Loucy (cell line): Measurements from ENCODE around the gene HOXA3.

Experiments used
- H2AFZ ChIP-seq: fragments of 200-600 bp; sonication (generic); 2 replicates; pipeline ENCODE4 v1.6.0; 2016; ENCODE audit warnings: antibody characterized with exemption, mild to moderate bottlenecking, low read length, moderate library complexity
- H3F3A ChIP-seq: fragments of 200-600 bp; 2 replicates; pipeline ENCODE4 v1.6.0; 2016; ENCODE audit warnings: antibody characterized with exemption, low read depth, mild to moderate bottlenecking
- H3K27me3 ChIP-seq: fragments of 200-600 bp; sonication (generic); 2 replicates; pipeline ENCODE4 v1.6.1; 2014; ENCODE audit warnings: low read length, mild to moderate bottlenecking; ENCODE audit not compliant: insufficient read depth, poor library complexity, severe bottlenecking
- H3K36me3 ChIP-seq: fragments of 200-600 bp; sonication (generic); 2 replicates; pipeline ENCODE4 v1.6.1; 2016; ENCODE audit warnings: low read length; ENCODE audit not compliant: insufficient read depth
- H3K4me1 ChIP-seq: fragments of 200-600 bp; sonication (generic); 2 replicates; pipeline ENCODE4 v1.5.1; 2014; ENCODE audit warnings: low read length, mild to moderate bottlenecking; ENCODE audit not compliant: insufficient read depth, poor library complexity, severe bottlenecking
- H3K4me2 ChIP-seq: fragments of 200-600 bp; sonication (generic); 2 replicates; pipeline ENCODE4 v1.6.0; 2014; ENCODE audit warnings: antibody characterized with exemption, low read length, low read depth, mild to moderate bottlenecking; ENCODE audit not compliant: poor library complexity, severe bottlenecking
- H3K4me3 ChIP-seq: fragments of 200-600 bp; sonication (generic); 2 replicates; pipeline ENCODE4 v1.5.1; 2014; ENCODE audit warnings: low read length, mild to moderate bottlenecking, mixed read lengths; ENCODE audit not compliant: poor library complexity, severe bottlenecking
- H3K79me2 ChIP-seq: fragments of 200-600 bp; sonication (generic); 2 replicates; pipeline ENCODE4 v1.6.1; 2014; ENCODE audit warnings: low read length; ENCODE audit not compliant: insufficient read depth
- H3K9ac ChIP-seq: fragments of 200-600 bp; sonication (generic); 2 replicates; pipeline ENCODE4 v1.6.0; 2014; ENCODE audit warnings: mild to moderate bottlenecking, low read depth, low read length, moderate library complexity; ENCODE audit not compliant: poor library complexity, severe bottlenecking
- H3K9me2 ChIP-seq: fragments of 200-600 bp; sonication (generic); replicated peaks from 2 replicates; pipeline ENCODE4 v1.6.1; 2016; ENCODE audit warnings: low read depth, low read length, mixed read lengths
- H3K9me3 ChIP-seq: fragments of 200-600 bp; sonication (generic); 2 replicates; pipeline ENCODE4 v1.6.1; 2014; ENCODE audit warnings: mild to moderate bottlenecking, antibody characterized with exemption, low read length, low read depth; ENCODE audit not compliant: insufficient read depth
- H4K20me1 ChIP-seq: fragments of 200-600 bp; sonication (generic); 2 replicates; pipeline ENCODE4 v1.6.0; 2014; ENCODE audit warnings: antibody characterized with exemption, low read length, mild to moderate bottlenecking; ENCODE audit not compliant: insufficient read depth, poor library complexity, severe bottlenecking
- CTCF ChIP-seq: fragments of 200-600 bp; sonication (generic); conservative IDR thresholded peaks from 2 replicates; pipeline ENCODE4 v1.5.1; 2014; ENCODE audit warnings: mild to moderate bottlenecking, antibody characterized with exemption, low read length
- EZH2phosphoT487 ChIP-seq: fragments of 200-600 bp; IDR thresholded peaks from 2 replicates; pipeline ENCODE4 v1.6.1; 2018; ENCODE audit warnings: antibody characterized with exemption, mild to moderate bottlenecking, moderate library complexity, borderline replicate concordance

Gene HOXA3

GRCh38 chr7:27171637-27172314 is 19.4 kb upstream of the HOXA3 start:
- H3K36me3 ChIP-seq, result peaks cover 42% of the 10 kb centered on the region
- no peaks in the 10 kb centered on the region for H3K9me2 ChIP-seq
- peaks cover 49% of the 10 kb centered on the region for H3K27me3 ChIP-seq
- peaks cover 23% of the 10 kb centered on the region for H3K4me1 ChIP-seq
- TF ChIP-seq EZH2phosphoT487 (no peak), CTCF (0 out of 2 replicates have a peak, but pooled peaks have one; percentile 10)
- H3F3A ChIP-seq, result 0 out of 2 replicates have a peak, but pooled peaks cover 6% of the 10 kb centered on the region
- H3K9ac ChIP-seq, result peak overlapping the region; percentile 99
- H3K4me2 ChIP-seq, result peak overlapping the region; percentile 98
- H3K9me3 ChIP-seq, result no peaks in the 10 kb centered on the region
- H2AFZ ChIP-seq, result no peak overlapping the region
- peak overlapping the region; percentile 94 for H3K4me3 ChIP-seq
- H3K79me2 ChIP-seq, result peaks cover 100% of the 10 kb centered on the region
- H4K20me1 ChIP-seq, result peaks cover 63% of the 10 kb centered on the region

DNA sequence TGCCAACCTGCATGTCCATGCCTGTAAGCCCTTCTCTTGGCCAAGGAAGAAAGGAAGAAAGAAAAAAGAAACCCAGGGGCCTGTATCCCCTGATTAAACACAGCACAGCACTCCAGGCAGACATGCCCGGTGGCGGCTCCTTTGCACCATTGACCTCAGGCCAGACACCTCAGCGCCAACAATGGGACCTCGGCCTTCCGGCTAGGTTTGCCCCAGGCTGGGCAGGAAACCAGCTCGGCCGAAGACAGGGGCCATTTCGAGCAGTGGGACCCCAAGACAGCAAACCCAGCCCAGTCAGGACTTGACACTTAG is 18.9 kb upstream of the HOXA3 start:
- Histone ChIP-seq H3K4me1 (peaks cover 18% of the 10 kb centered on the region), H4K20me1 (peaks cover 63% of the 10 kb centered on the region), H3K9ac (peak overlapping the region; percentile 99), H3K4me3 (peak overlapping the region; percentile 94), H3K36me3 (peaks cover 42% of the 10 kb centered on the region), H3K79me2 (peaks cover 100% of the 10 kb centered on the region), H3K4me2 (peak overlapping the region; percentile 98), H3K27me3 (peaks cover 54% of the 10 kb centered on the region), H2AFZ (no peak overlapping the region), H3F3A (peaks cover 6% of the 10 kb centered on the region; the same call in 1 of the 2 replicates), H3K9me3 (no peaks in the 10 kb centered on the region), H3K9me2 (no peaks in the 10 kb centered on the region)
- TF ChIP-seq EZH2phosphoT487, result no peak
- TF ChIP-seq CTCF, result no peak

GRCh38 chr7:27170426-27171324 is 18.3 kb upstream of the HOXA3 start:
- peaks cover 42% of the 10 kb centered on the region for H3K36me3 ChIP-seq
- H3K9ac ChIP-seq, result peak overlapping the region; percentile 99
- peaks cover 58% of the 10 kb centered on the region for H4K20me1 ChIP-seq
- peaks cover 56% of the 10 kb centered on the region for H3K27me3 ChIP-seq
- peaks cover 17% of the 10 kb centered on the region for H3K4me1 ChIP-seq
- H3K79me2 ChIP-seq, result peaks cover 99% of the 10 kb centered on the region
- no peak overlapping the region for H2AFZ ChIP-seq
- peaks cover 6% of the 10 kb centered on the region; the same call in 1 of the 2 replicates for H3F3A ChIP-seq
- no peaks in the 10 kb centered on the region for H3K9me3 ChIP-seq
- H3K9me2 ChIP-seq, result no peaks in the 10 kb centered on the region
- H3K4me3 ChIP-seq, result peak overlapping the region; percentile 94
- TF ChIP-seq EZH2phosphoT487, result no peak
- TF ChIP-seq CTCF, result no peak
- H3K4me2 ChIP-seq, result peak overlapping the region; percentile 98
